Fibroblast of lung (primary cell): ENCODE measurements around the gene DLG2.

Experiments used
- EZH2 ChIP-seq: IDR thresholded peaks from 2 replicates; pipeline ENCODE4 v1.5.1; 2012; ENCODE audit warnings: low read length, control low read depth, mild to moderate bottlenecking; ENCODE audit errors: missing control alignments
- TF ChIP-seq, protein P1 (sequence below), 2 donors: IDR thresholded peaks in 1 of 2; conservative IDR thresholded peaks in 1 of 2; 1 replicate in 1 of 2; 2 replicates in 1 of 2; pipeline ENCODE4 v1.5.1; 2011 to 2012; ENCODE audit warnings: low read length in 2 of 2, control low read depth in 1 of 2, inconsistent platforms in 1 of 2, low read depth in 1 of 2, mild to moderate bottlenecking in 1 of 2

DNA sequence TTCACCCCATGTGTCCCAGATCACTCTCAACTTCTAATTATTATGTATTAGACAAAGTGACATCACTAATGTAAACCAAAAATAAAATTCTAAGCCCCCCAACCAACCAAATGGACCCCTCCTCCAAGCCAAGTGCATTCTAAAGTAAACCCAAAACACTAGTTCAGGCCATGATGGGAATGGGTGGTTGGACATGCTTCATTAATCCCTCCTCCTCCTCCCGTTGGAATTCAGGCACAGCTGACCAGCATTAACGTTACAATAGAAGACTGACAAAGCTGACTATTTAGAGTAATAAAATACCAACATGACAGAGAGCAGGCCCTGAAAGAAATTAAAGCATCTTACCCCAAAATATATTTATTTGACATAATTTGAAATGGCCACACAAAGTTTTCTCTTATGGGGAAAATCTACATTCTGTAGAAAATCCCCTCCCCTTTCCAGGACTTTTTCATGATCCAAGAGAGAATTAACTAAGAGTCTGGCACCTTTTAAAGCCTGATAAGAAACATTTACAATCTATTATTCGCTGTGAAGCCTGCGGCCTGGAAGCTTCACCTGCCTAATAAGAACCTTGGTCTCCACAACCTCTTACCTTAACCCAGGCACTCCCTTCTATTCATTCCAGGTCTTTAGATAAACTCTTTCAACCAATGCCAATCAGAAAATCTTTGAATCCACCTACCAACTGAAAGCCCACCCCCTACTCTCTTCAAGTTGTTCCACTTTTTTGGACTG, 1392.5 kb downstream of the DLG2 start:
- TF ChIP-seq, protein P1, sequence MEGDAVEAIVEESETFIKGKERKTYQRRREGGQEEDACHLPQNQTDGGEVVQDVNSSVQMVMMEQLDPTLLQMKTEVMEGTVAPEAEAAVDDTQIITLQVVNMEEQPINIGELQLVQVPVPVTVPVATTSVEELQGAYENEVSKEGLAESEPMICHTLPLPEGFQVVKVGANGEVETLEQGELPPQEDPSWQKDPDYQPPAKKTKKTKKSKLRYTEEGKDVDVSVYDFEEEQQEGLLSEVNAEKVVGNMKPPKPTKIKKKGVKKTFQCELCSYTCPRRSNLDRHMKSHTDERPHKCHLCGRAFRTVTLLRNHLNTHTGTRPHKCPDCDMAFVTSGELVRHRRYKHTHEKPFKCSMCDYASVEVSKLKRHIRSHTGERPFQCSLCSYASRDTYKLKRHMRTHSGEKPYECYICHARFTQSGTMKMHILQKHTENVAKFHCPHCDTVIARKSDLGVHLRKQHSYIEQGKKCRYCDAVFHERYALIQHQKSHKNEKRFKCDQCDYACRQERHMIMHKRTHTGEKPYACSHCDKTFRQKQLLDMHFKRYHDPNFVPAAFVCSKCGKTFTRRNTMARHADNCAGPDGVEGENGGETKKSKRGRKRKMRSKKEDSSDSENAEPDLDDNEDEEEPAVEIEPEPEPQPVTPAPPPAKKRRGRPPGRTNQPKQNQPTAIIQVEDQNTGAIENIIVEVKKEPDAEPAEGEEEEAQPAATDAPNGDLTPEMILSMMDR (conservative IDR thresholded peaks at IDR 0.05 in 1 of 2, IDR thresholded peaks at IDR 0.05 in 1 of 2; ENCODE audit: low read depth in 1 of 2, low read length in 2 of 2): no peak
- no peak for TF ChIP-seq EZH2
